GM12878 (cell line): ENCODE data around the gene HMMR. TPM values are rescaled to one million over a fixed set of nuclear protein-coding genes. Genes with fewer than 3 reads are reported as not detected.

Experiments
- ATAC-seq: fragments of 200-7000 bp; cut with Tn5 transposase; 3 replicates; pipeline ENCODE4 v1.9.1; 2020; ENCODE audit warnings: mild to moderate bottlenecking, moderate library complexity
- BruUV-seq: library from RNA; stranded (reverse); fragments of 400-500 nt; replicated peaks from 2 replicates; lab custom pipeline; 2021; lab: Mats Ljungman, UMichigan
- CTCF ChIA-PET: fragments of 300-600 bp; sonication (Branson Sonifier 250); formaldehyde crosslinking; extraction: SDS; loops from one replicate; lab custom pipeline; 2021; ENCODE audit warnings: inconsistent platforms; lab: Yijun Ruan, JAX
- POLR2A ChIA-PET: fragments of 350-600 bp; formaldehyde crosslinking; extraction: SDS; loops from one replicate; lab custom pipeline; 2021; ENCODE audit warnings: inconsistent platforms; lab: Charles Lee
- RAD21 ChIA-PET: fragments of 300-600 bp; sonication (Branson Sonifier 250); formaldehyde crosslinking; loops from one replicate; lab custom pipeline; 2023; ENCODE audit warnings: antibody characterized with exemption; ENCODE audit not compliant: unreplicated experiment; lab: Charles Lee
- SMC1A ChIA-PET: fragments of 300-600 bp; sonication (Branson Sonifier 250); formaldehyde crosslinking; loops from one replicate; lab custom pipeline; 2023; ENCODE audit not compliant: unreplicated experiment, uncharacterized antibody; lab: Charles Lee
- DNase-seq: peaks from one replicate; pipeline ENCODE4 v3.0.0-alpha.2; 2011; ENCODE audit warnings: low read depth, low spot score
- FAIRE-seq: peaks from 3 replicates; lab custom pipeline; 2011; peaks lifted over from hg19 to GRCh38; lab: Jason Lieb, UNC
- H2AFZ ChIP-seq: 2 replicates; pipeline ENCODE4 v1.6.0; 2011; ENCODE audit warnings: low read depth, low read length, control low read depth; ENCODE audit not compliant: control insufficient read depth
- H3K27ac ChIP-seq: 2 replicates; pipeline ENCODE4 v1.5.1; 2011; ENCODE audit warnings: control low read depth; ENCODE audit not compliant: control insufficient read depth, insufficient read depth
- H3K27me3 ChIP-seq, 2 experiments: replicated peaks in 1 of 2; 2 replicates each; pipeline versions ENCODE4 v1.6.0 to v1.6.1; 2011; ENCODE audit warnings: low read length in 1 of 2; ENCODE audit not compliant: control insufficient read depth in 2 of 2, insufficient read depth in 2 of 2
- H3K36me3 ChIP-seq, 2 experiments: 2 replicates each; pipeline ENCODE4 v1.5.1; 2011; ENCODE audit warnings: low read length in 1 of 2; ENCODE audit not compliant: control insufficient read depth in 2 of 2, insufficient read depth in 2 of 2
- H3K4me1 ChIP-seq: 2 replicates; pipeline ENCODE4 v1.6.1; 2011; ENCODE audit warnings: mild to moderate bottlenecking, low read length, moderate library complexity, mixed read lengths; ENCODE audit not compliant: control insufficient read depth, insufficient read depth
- H3K4me2 ChIP-seq: 2 replicates; pipeline ENCODE4 v1.6.0; 2011; ENCODE audit warnings: control low read depth; ENCODE audit not compliant: control insufficient read depth, insufficient read depth
- H3K4me3 ChIP-seq: fragments of 200-600 bp; sonication (generic); 2 replicates; pipeline ENCODE4 v1.5.1; 2016
- H3K79me2 ChIP-seq: 2 replicates; pipeline ENCODE4 v1.6.0; 2011; ENCODE audit warnings: low read length; ENCODE audit not compliant: control insufficient read depth, insufficient read depth
- H3K9ac ChIP-seq: 2 replicates; pipeline ENCODE4 v1.8.0; 2011; ENCODE audit warnings: low read length, control low read depth, mixed read lengths; ENCODE audit not compliant: control insufficient read depth, insufficient read depth
- H3K9me3 ChIP-seq: replicated peaks from 3 replicates; pipeline ENCODE4 v1.5.1; 2011; ENCODE audit warnings: mild to moderate bottlenecking, low read length; ENCODE audit not compliant: control insufficient read depth, insufficient read depth
- H4K20me1 ChIP-seq: 2 replicates; pipeline ENCODE4 v1.6.0; 2011; ENCODE audit not compliant: control insufficient read depth, insufficient read depth
- DPF2 ChIP-seq: fragments of 450-650 bp; IDR thresholded peaks from 2 replicates; pipeline ENCODE4 v1.6.1; 2017; ENCODE audit warnings: mild to moderate bottlenecking
- ESRRA ChIP-seq: IDR thresholded peaks from 2 replicates; pipeline ENCODE4 v1.6.1; 2012; ENCODE audit warnings: mild to moderate bottlenecking, low read length, improper control_type of control experiment
- NR2C2 ChIP-seq: IDR thresholded peaks from 2 replicates; pipeline ENCODE4 v1.6.1; 2011; ENCODE audit warnings: borderline replicate concordance, low read depth; ENCODE audit not compliant: control insufficient read depth, insufficient read length
- NR2F1 ChIP-seq: fragments of 450-650 bp; conservative IDR thresholded peaks from 2 replicates; pipeline ENCODE4 v1.6.1; 2017; ENCODE audit warnings: mild to moderate bottlenecking
- RAD51 ChIP-seq: fragments of 450-650 bp; IDR thresholded peaks from 2 replicates; pipeline ENCODE4 v1.6.1; 2016; ENCODE audit warnings: moderate library complexity, mild to moderate bottlenecking, inconsistent platforms
- SP1 ChIP-seq: IDR thresholded peaks from one replicate; pipeline ENCODE4 v1.6.1; 2011; ENCODE audit warnings: low read depth, low read length
- SPI1 ChIP-seq: IDR thresholded peaks from 2 replicates; pipeline ENCODE4 v1.6.1; 2011; ENCODE audit warnings: low read depth, mild to moderate bottlenecking, low read length, moderate library complexity, borderline replicate concordance; ENCODE audit not compliant: insufficient read depth
- SRF ChIP-seq, 2 experiments: IDR thresholded peaks; 2 replicates each; pipeline ENCODE4 v1.6.1; 2011; ENCODE audit warnings: low read depth in 2 of 2, low read length in 2 of 2, mild to moderate bottlenecking in 1 of 2, moderate library complexity in 1 of 2
- TCF12 ChIP-seq: IDR thresholded peaks from 2 replicates; pipeline ENCODE4 v1.6.1; 2011; ENCODE audit warnings: low read depth, mild to moderate bottlenecking, low read length
- ZBED1 ChIP-seq: IDR thresholded peaks from 2 replicates; pipeline ENCODE4 v1.6.1; 2016; ENCODE audit warnings: borderline replicate concordance
- ZNF24 ChIP-seq: fragments of 450-650 bp; IDR thresholded peaks from 2 replicates; pipeline ENCODE4 v1.6.1; 2017; ENCODE audit warnings: antibody characterized with exemption, mild to moderate bottlenecking
- WGBS: methylation state at CpG from one replicate; pipeline ENCODE4 v1.1.6; 2016; ENCODE audit warnings: low lambda C conversion rate; ENCODE audit not compliant: insufficient replicate concordance, insufficient coverage; ENCODE audit errors: missing lambda C conversion rate; 5-methylcytosine and 5-hydroxymethylcytosine counted together
- in situ Hi-C: fragments of 300-500 bp; cut with MboI; formaldehyde crosslinking; loops from 9 replicates; pipeline ENCODE4 v1.14.3; 2018; ENCODE audit warnings: mixed read lengths
- intact Hi-C: fragments of 100-400 bp; cut with micrococcal nuclease; formaldehyde crosslinking; loops from one replicate; pipeline ENCODE4 v1.14.2; 2022; ENCODE audit not compliant: unreplicated experiment
- polyA plus RNA-seq, 11 experiments: library from polyadenylated mRNA; depleted of rRNA in 4 of 11; unstranded in 6 of 11; stranded (reverse) in 5 of 11; fragments of >200 nt; fragmentation: Nextera tagmentation in 4 of 11; fragmentation: Illumina TruSeq in 1 of 11; extraction: Ambion mirVana in 4 of 11; extraction: Trizol in 1 of 11; gene quantifications; 1 replicate in 1 of 11; 2 replicates in 10 of 11; pipeline versions ENCODE4 v1.2.1 to v1.2.3, GENCODE V29; 2011 to 2016; ENCODE audit warnings: inconsistent platforms in 2 of 11, missing spikeins in 2 of 11, low read depth in 1 of 11
- total RNA-seq, 4 experiments: library from RNA; depleted of rRNA in 3 of 4; stranded (reverse); fragments of >200 nt in 3 of 4; fragmentation: Illumina TruSeq in 1 of 4; extraction: Trizol in 1 of 4; gene quantifications; 2 replicates each; pipeline versions ENCODE4 v1.2.1 to v1.2.3, GENCODE V29; 2013 to 2021
- TF ChIP-seq, protein P1 (sequence below): fragments of 450-650 bp; IDR thresholded peaks from 2 replicates; pipeline ENCODE4 v1.6.1; 2016; ENCODE audit warnings: mild to moderate bottlenecking, moderate library complexity, borderline replicate concordance
- TF ChIP-seq, protein P2 (sequence below): fragments of 450-650 bp; IDR thresholded peaks from 2 replicates; pipeline ENCODE4 v1.6.1; 2017; ENCODE audit warnings: mild to moderate bottlenecking, moderate library complexity

The HMMR gene
- total and polyA plus RNA-seq, 10 of the 15 experiments (the other 5 are each of a cell fraction or from before 2014, with no cell fraction given) = 44.1 to 122 (median 64.2) TPM

DNA sequence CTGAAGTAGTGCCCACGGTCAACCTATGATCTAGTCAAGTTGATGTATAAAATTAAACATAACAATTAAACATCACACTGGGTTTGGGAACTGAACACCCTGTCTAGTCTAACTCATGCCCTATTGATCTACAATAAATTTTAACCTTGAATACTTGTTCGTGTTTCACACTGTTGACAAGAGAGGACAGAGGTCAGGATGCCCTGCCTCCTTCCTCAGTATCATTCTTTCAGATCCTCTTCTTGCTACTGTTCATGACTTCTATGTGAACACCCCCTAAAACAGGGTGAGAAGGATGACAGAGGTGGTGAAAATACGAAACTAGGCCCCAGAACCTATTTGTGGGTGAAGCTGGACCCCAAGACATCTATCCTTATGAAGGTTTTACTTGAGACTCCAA, 36.9 kb downstream of the HMMR start:
- Histone ChIP-seq H3K9me3 (no peaks in the 10 kb centered on the region), H3K4me3 (no peak overlapping the region), H3K36me3 (no peaks in the 10 kb centered on the region; a peak in 1 of 4 replicates), H2AFZ (no peak overlapping the region), H3K79me2 (no peaks in the 10 kb centered on the region), H3K9ac (no peak overlapping the region), H3K27ac (no peak overlapping the region), H4K20me1 (no peaks in the 10 kb centered on the region), H3K4me1 (no peaks in the 10 kb centered on the region), H3K27me3 (no peaks in the 10 kb centered on the region), H3K4me2 (no peak overlapping the region; the same call in 1 of the 2 replicates)
- POLR2A ChIA-PET = interaction anchor here (0.9 to 1.4 kb wide), 3 partner anchors 28 to 58 kb away, joined by 4 to 6 read pairs (median 4); no protein-coding TSS in a partner anchor
- FAIRE-seq = no peak
- WGBS = 72% methylated on average over 3 of the region's 3 CpGs
- RAD21 ChIA-PET = no interaction called here
- SMC1A ChIA-PET = interaction anchor here (0.7 to 1.2 kb wide), 3 partner anchors 11 to 1390 kb away, joined by 3 to 4 read pairs (median 3); no protein-coding TSS in a partner anchor
- DNase-seq = no peak
- in situ Hi-C loops = no loop called here
- intact Hi-C loops = no loop called here
- BruUV-seq = no TSS peak
- CTCF ChIA-PET = no interaction called here
- ATAC-seq = peak; percentile 61
- no peak for TF ChIP-seq ZBED1
- TF ChIP-seq NR2C2 = no peak
- TF ChIP-seq, protein P1, sequence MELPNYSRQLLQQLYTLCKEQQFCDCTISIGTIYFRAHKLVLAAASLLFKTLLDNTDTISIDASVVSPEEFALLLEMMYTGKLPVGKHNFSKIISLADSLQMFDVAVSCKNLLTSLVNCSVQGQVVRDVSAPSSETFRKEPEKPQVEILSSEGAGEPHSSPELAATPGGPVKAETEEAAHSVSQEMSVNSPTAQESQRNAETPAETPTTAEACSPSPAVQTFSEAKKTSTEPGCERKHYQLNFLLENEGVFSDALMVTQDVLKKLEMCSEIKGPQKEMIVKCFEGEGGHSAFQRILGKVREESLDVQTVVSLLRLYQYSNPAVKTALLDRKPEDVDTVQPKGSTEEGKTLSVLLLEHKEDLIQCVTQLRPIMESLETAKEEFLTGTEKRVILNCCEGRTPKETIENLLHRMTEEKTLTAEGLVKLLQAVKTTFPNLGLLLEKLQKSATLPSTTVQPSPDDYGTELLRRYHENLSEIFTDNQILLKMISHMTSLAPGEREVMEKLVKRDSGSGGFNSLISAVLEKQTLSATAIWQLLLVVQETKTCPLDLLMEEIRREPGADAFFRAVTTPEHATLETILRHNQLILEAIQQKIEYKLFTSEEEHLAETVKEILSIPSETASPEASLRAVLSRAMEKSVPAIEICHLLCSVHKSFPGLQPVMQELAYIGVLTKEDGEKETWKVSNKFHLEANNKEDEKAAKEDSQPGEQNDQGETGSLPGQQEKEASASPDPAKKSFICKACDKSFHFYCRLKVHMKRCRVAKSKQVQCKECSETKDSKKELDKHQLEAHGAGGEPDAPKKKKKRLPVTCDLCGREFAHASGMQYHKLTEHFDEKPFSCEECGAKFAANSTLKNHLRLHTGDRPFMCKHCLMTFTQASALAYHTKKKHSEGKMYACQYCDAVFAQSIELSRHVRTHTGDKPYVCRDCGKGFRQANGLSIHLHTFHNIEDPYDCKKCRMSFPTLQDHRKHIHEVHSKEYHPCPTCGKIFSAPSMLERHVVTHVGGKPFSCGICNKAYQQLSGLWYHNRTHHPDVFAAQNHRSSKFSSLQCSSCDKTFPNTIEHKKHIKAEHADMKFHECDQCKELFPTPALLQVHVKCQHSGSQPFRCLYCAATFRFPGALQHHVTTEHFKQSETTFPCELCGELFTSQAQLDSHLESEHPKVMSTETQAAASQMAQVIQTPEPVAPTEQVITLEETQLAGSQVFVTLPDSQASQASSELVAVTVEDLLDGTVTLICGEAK = no peak
- TF ChIP-seq ZNF24 = no peak
- TF ChIP-seq SP1 = no peak
- TF ChIP-seq DPF2 = no peak
- peak; percentile 25; the same call in 1 of the 2 replicates for TF ChIP-seq SPI1
- no peak for TF ChIP-seq SRF (IDR thresholded peaks at IDR 0.05; ENCODE audit: low read depth in 2 of 2, low read length in 2 of 2)
- TF ChIP-seq ESRRA = no peak
- TF ChIP-seq NR2F1 = peak; percentile 56; the same call in 1 of the 2 replicates
- TF ChIP-seq RAD51 = no peak
- TF ChIP-seq TCF12 = no peak
- TF ChIP-seq, protein P2, sequence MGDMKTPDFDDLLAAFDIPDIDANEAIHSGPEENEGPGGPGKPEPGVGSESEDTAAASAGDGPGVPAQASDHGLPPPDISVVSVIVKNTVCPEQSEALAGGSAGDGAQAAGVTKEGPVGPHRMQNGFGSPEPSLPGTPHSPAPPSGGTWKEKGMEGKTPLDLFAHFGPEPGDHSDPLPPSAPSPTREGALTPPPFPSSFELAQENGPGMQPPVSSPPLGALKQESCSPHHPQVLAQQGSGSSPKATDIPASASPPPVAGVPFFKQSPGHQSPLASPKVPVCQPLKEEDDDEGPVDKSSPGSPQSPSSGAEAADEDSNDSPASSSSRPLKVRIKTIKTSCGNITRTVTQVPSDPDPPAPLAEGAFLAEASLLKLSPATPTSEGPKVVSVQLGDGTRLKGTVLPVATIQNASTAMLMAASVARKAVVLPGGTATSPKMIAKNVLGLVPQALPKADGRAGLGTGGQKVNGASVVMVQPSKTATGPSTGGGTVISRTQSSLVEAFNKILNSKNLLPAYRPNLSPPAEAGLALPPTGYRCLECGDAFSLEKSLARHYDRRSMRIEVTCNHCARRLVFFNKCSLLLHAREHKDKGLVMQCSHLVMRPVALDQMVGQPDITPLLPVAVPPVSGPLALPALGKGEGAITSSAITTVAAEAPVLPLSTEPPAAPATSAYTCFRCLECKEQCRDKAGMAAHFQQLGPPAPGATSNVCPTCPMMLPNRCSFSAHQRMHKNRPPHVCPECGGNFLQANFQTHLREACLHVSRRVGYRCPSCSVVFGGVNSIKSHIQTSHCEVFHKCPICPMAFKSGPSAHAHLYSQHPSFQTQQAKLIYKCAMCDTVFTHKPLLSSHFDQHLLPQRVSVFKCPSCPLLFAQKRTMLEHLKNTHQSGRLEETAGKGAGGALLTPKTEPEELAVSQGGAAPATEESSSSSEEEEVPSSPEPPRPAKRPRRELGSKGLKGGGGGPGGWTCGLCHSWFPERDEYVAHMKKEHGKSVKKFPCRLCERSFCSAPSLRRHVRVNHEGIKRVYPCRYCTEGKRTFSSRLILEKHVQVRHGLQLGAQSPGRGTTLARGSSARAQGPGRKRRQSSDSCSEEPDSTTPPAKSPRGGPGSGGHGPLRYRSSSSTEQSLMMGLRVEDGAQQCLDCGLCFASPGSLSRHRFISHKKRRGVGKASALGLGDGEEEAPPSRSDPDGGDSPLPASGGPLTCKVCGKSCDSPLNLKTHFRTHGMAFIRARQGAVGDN = peak; percentile 35; the same call in 1 of the 2 replicates
